ENCODE data around the gene LRRC8A.

Gene LRRC8A

GRCh38 chr9:128902351-128903078 lies 20.6 kb downstream of the LRRC8A start:
- peak; percentile 38 for DNase-seq

- DNase-seq = no peak
Observed at GRCh38 chr9:128903079-128903461, 21.1 kb downstream of the LRRC8A start.

DNA sequence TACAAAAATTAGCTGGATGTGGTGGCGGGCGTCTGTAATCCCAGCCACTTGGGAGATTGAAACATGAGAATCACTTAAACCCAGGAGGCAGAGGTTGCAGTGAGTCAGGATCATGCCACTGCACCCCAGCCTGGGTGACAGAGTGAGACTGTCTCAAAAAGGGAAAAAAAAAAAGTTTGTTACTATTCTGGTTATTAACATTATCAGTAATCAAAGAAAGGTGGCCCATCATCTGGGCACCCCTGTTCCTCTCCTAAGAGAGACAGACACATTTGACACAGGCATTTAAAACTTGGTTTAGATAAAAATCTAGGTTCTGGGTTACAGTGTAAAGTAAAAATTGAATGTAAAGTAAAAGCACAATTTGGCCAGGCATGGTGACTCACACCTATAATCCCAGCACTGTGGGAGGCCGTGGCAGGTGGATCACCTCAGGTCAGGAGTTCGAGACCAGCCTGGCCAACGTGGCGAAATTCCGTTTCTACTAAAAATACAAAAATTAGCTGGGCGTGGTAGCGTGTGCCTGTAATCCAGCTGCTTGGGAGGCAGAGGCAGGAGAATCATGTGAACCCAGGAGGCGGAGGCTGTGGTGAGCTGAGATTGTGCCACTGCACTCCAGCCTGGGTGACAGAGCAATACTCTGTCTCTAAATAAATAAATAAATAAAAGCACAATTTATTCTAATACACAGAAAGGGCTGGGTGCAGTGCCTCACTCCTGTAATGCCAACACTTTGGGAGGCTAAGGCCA lies 22.1 kb downstream of the LRRC8A start:
- no peak for DNase-seq

DNA sequence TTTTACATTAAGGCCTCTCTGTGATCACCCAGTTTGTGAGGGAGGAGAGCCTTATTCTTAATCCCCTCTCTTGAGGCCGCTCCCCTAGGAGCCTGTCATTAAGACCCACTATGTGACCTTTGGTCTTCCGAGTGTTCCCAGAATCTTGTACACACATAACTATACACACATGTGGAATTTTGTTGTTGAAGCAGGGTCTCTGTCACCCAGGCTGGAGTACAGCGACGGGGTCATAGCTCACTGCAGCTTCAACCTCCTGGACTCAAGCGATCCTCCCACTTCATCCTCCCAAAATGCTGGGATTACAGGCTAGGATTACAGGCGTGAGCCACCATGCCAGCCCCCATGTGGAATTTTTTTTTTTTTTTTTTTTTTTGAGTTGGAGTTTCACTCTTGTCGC lies 24.0 kb downstream of the LRRC8A start:
- no peak for DNase-seq

DNA sequence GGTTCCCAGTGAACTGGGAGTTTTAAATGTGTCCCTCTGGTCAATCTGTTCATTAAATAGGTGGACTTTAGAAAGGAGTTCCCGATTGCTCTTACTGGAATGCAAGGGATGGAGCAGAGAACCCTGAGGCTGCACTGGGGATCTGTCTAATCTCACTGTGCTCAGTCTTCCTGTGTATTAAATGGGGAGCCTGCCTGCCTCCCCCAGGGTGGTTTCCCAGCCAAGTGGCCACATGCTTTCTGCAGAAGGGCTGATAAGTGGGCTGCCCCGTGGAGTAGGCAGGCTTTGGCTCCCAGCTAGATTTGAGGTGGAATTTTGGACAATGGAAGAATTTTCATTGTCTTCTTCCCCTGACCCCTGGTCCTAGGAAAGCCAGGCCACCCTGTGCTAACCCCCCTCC lies 24.8 kb downstream of the LRRC8A start:
- no peak for DNase-seq

DNA sequence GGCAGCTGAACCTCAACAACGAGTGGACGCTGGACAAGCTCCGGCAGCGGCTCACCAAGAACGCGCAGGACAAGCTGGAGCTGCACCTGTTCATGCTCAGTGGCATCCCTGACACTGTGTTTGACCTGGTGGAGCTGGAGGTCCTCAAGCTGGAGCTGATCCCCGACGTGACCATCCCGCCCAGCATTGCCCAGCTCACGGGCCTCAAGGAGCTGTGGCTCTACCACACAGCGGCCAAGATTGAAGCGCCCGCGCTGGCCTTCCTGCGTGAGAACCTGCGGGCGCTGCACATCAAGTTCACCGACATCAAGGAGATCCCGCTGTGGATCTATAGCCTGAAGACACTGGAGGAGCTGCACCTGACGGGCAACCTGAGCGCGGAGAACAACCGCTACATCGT lies 26.4 kb downstream of the LRRC8A start:
- no peak for DNase-seq

DNA sequence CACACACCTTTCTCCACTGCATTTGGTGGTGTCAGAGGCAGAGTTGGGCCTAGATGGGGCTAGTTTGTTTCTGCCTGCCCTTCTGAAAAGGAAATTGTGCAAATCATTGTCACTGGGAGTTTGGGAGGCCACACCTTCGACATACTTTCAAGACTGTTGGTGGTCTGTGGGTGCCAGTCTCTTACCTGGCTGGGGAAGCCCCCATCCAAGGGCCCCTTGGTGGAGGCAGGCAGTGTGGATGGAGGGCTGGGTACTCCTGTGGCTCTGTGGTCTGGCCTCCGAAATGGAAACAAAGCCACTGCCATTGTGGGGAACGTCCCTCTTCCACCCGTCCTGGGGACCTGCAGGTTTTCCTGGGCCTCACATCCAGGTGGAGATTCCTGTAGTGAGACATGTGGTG lies 27.9 kb downstream of the LRRC8A start:
- DNase-seq = no peak

DNA sequence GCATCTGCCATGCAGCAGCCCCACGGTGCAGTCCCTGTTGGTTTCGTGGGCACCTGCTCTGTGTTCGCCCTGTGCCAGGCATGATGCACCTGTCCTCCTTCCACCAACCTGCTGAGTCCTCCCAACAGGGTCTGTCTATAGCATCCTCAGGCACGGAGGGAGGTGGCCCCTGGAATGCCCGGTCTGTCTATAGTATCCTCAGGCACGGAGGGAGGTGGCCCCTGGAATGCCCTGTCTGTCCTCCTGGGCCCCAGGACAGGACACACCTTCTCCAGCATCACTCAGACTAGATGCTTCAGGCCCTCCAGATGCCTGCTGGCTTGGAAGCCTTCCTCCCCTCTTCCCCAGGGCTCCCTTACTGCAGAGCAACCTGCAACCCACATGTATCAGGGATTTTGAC lies 29.0 kb downstream of the LRRC8A start:
- no peak for DNase-seq

GRCh38 chr9:128911529-128912035 lies 29.6 kb downstream of the LRRC8A start:
- DNase-seq = peak; percentile 23

DNA sequence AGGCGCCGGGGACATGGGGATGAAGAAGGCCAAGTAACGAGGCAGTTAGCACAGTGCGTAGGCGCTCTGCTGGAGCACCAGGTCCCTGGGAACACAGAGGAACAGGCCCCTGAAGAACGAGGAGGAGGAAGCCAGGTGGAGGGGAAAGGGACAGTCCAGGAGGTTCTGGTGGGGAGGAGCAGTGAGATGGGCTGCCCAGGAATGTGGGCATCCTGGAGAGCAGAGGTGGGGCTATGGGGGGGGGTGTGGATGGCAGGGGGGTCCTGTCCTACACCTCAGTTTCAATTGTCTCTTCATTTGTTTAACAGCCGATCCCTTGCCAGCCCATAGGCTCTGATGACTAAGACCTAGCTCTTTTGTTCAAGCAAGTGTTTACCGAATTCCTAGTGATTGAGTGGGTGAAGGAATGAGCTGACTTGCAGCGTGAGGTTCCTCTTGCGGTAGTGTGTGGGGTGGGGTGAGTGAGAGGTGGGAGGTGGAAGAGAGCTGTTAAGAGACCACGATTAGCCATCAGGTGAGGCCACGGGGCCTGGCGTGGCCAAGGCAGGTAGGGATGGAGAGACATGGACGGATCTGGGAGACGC lies 30.4 kb downstream of the LRRC8A start:
- DNase-seq = no peak

- DNase-seq = no peak
Observed at GRCh38 chr9:128913048-128913900, 31.3 kb downstream of the LRRC8A start.

- no peak for DNase-seq
Observed at GRCh38 chr9:128913995-128914772, 32.3 kb downstream of the LRRC8A start.

DNA sequence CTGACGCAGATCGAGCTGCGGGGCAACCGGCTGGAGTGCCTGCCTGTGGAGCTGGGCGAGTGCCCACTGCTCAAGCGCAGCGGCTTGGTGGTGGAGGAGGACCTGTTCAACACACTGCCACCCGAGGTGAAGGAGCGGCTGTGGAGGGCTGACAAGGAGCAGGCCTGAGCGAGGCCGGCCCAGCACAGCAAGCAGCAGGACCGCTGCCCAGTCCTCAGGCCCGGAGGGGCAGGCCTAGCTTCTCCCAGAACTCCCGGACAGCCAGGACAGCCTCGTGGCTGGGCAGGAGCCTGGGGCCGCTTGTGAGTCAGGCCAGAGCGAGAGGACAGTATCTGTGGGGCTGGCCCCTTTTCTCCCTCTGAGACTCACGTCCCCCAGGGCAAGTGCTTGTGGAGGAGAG lies 34.3 kb downstream of the LRRC8A start:
- DNase-seq = no peak

DNA sequence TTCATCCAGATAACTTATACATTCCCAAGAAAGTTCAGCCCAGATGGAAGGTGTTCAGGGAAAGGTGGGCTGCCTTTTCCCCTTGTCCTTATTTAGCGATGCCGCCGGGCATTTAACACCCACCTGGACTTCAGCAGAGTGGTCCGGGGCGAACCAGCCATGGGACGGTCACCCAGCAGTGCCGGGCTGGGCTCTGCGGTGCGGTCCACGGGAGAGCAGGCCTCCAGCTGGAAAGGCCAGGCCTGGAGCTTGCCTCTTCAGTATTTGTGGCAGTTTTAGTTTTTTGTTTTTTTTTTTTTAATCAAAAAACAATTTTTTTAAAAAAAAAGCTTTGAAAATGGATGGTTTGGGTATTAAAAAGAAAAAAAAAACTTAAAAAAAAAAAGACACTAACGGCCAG lies 34.8 kb downstream of the LRRC8A start:
- no peak for DNase-seq

DNA sequence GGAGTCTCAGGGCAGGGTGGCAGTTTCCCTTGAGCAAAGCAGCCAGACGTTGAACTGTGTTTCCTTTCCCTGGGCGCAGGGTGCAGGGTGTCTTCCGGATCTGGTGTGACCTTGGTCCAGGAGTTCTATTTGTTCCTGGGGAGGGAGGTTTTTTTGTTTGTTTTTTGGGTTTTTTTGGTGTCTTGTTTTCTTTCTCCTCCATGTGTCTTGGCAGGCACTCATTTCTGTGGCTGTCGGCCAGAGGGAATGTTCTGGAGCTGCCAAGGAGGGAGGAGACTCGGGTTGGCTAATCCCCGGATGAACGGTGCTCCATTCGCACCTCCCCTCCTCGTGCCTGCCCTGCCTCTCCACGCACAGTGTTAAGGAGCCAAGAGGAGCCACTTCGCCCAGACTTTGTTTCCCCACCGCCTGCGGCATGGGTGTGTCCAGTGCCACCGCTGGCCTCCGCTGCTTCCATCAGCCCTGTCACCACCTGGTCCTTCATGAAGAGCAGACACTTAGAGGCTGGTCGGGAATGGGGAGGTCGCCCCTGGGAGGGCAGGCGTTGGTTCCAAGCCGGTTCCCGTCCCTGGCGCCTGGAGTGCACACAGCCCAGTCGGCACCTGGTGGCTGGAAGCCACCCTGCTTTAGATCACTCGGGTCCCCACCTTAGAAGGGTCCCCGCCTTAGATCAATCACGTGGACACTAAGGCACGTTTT lies 35.4 kb downstream of the LRRC8A start:
- DNase-seq = no peak

GRCh38 chr9:128918921-128919320 lies 37.0 kb downstream of the LRRC8A start:
- no peak for DNase-seq

GRCh38 chr9:128919402-128920089 lies 37.6 kb downstream of the LRRC8A start:
- DNase-seq = no peak

GRCh38 chr9:128920381-128921058 lies 38.6 kb downstream of the LRRC8A start, which contains the start of gene PHYHD1:
Gene PHYHD1 (plus strand): TSS chr9:128920982. CDS start chr9:128922324, 1,342 bp downstream.
- DNase-seq = no peak

- no peak for DNase-seq
Observed at GRCh38 chr9:128921881-128922763, 40.2 kb downstream of the LRRC8A start.

All from GDM1 (cell line).